Stimulated activated CD8-positive, alpha-beta memory T cell treated with anti-CD3 and anti-CD28 coated beads, Interleukin-4, amount 100 ng/mL, for 1 hour (primary cell): ENCODE data around the gene CPLX1.
"Not testable (repeated sequence)": the region's sequence is repeated elsewhere in the genome, so short reads cannot be mapped to it uniquely, and the experiment has no call there.

ENCODE experiments used
- DNase-seq, 2 donors: peaks; one replicate each; pipeline ENCODE4 v3.0.0-alpha.2; 2020; ENCODE audit warnings: low read depth in 2 of 2, low spot score in 1 of 2

CPLX1 gene

GRCh38 chr4:738781-739280 is 87.1 kb downstream of the CPLX1 start:
- DNase-seq: no peak

DNA sequence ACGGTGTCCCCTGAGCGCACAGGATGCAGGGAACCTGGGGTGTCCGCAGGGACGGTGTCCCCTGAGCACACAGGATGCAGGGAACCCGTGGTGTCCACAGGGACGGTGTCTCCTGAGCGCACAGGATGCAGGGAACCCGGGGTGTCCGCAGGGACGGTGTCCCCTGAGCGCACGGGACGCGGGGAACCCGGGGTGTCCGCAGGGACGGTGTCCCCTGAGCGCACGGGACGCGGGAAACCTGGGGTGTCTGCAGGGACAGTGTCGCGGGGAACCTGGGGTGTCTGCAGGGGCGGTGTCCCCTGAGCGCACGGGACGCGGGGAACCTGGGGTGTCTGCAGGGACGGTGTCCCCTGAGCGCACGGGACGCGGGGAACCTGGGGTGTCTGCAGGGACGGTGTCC is 89.4 kb downstream of the CPLX1 start:
- DNase-seq: not testable (repeated sequence)

DNA sequence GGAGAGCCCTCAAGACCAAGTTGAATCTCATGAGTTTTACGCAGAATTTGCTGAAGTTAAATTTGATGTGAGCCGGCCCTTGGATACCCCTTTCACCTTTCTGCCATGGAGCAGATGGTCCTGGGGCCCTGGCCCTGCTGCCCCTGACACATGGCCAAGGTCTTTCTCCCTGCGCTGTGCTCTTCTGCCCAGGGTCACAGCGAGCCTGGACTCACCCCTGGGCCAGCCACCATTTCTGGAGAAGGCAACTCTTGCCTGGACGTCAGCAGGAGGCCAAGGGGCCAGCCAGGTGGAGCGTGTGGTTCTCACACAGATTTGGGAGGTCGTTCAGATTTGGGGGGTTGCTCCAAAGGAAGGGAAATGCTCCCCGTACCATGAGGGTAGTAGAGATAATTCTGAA is 90.3 kb downstream of the CPLX1 start:
- no peak for DNase-seq
